HepG2 (cell line): ENCODE data around the gene HP1BP3. TPM values are rescaled to one million over a fixed set of nuclear protein-coding genes. Genes with fewer than 3 reads are reported as not detected.

Source experiments
- ATAC-seq: fragments of 200-7000 bp; cut with Tn5 transposase; 3 replicates; pipeline ENCODE4 v1.9.1; 2020; ENCODE audit warnings: mild to moderate bottlenecking, moderate library complexity
- BruUV-seq: library from RNA; stranded (reverse); fragments of 400-500 nt; replicated peaks from 2 replicates; lab custom pipeline; 2021; lab: Mats Ljungman, UMichigan
- CTCF ChIA-PET: fragments of 300-600 bp; formaldehyde crosslinking; extraction: SDS; loops from one replicate; lab custom pipeline; 2021; ENCODE audit warnings: low total read pairs, inconsistent platforms, low intra/inter-chr PET ratio; lab: Yijun Ruan, JAX
- POLR2A ChIA-PET: fragments of 350-600 bp; sonication (Branson Sonifier 250); formaldehyde crosslinking; loops from one replicate; lab custom pipeline; 2020; ENCODE audit warnings: antibody characterized with exemption, inconsistent platforms; lab: Yijun Ruan, JAX
- DNase-seq: peaks from one replicate; pipeline ENCODE4 v3.0.0-alpha.2; 2015; ENCODE audit warnings: low spot score
- FAIRE-seq: peaks from 3 replicates; lab custom pipeline; 2011; peaks lifted over from hg19 to GRCh38; lab: Jason Lieb, UNC
- H2AFZ ChIP-seq: one replicate; pipeline ENCODE4 v1.6.1; 2011; ENCODE audit warnings: low read length, inconsistent platforms
- H3K27ac ChIP-seq: fragments of 300-600 bp; 3 replicates; pipeline ENCODE4 v1.8.0; 2011; ENCODE audit warnings: mixed run types, mild to moderate bottlenecking, mixed read lengths, low read length, inconsistent platforms; ENCODE audit not compliant: insufficient read depth; ENCODE audit errors: extremely low read length
- H3K27me3 ChIP-seq, 2 experiments: fragments of 200-600 bp in 1 of 2; 2 replicates in 1 of 2; 3 replicates in 1 of 2; pipeline versions ENCODE4 v1.6.0 to v1.8.0; 2011; ENCODE audit warnings: low read length in 2 of 2, mild to moderate bottlenecking in 2 of 2, moderate library complexity in 2 of 2, inconsistent platforms in 1 of 2; ENCODE audit not compliant: insufficient read depth in 2 of 2, control insufficient read depth in 1 of 2
- H3K36me3 ChIP-seq, 2 experiments: fragments of 200-600 bp in 1 of 2; replicated peaks in 1 of 2; 2 replicates in 1 of 2; 3 replicates in 1 of 2; pipeline versions ENCODE4 v1.5.1 to v1.8.0; 2011; ENCODE audit warnings: low read length in 2 of 2, inconsistent platforms in 1 of 2; ENCODE audit not compliant: insufficient read depth in 2 of 2, control insufficient read depth in 1 of 2
- H3K4me1 ChIP-seq: 2 replicates; pipeline ENCODE4 v1.5.1; 2012; ENCODE audit warnings: low read length, inconsistent platforms; ENCODE audit not compliant: insufficient read depth
- H3K4me2 ChIP-seq: 2 replicates; pipeline ENCODE4 v1.6.0; 2011; ENCODE audit warnings: low read depth, low read length, inconsistent platforms
- H3K4me3 ChIP-seq, 3 experiments: fragments of 200-600 bp in 1 of 3; sonication (generic), shearing (Covaris generic) in 1 of 3; replicated peaks in 1 of 3; 2 replicates each; pipeline ENCODE4 v1.5.1; 2011 to 2016; ENCODE audit warnings: low read length in 3 of 3, inconsistent platforms in 2 of 3, low read depth in 2 of 3, mild to moderate bottlenecking in 2 of 3, control low read depth in 1 of 3, mixed read lengths in 1 of 3; ENCODE audit not compliant: insufficient read depth in 1 of 3
- H3K79me2 ChIP-seq: one replicate; pipeline ENCODE4 v1.6.1; 2011; ENCODE audit warnings: low read length, inconsistent platforms; ENCODE audit not compliant: insufficient read depth
- H3K9ac ChIP-seq: 2 replicates; pipeline ENCODE4 v1.6.0; 2011; ENCODE audit warnings: mild to moderate bottlenecking, low read depth, low read length, inconsistent platforms; ENCODE audit not compliant: insufficient read depth
- H3K9me3 ChIP-seq: 2 replicates; pipeline ENCODE4 v1.5.1; 2012; ENCODE audit warnings: mild to moderate bottlenecking, low read length
- H4K20me1 ChIP-seq: 2 replicates; pipeline ENCODE4 v1.6.0; 2011; ENCODE audit warnings: inconsistent platforms, mild to moderate bottlenecking, low read length, moderate library complexity; ENCODE audit not compliant: insufficient read depth
- HDAC1 ChIP-seq: sonication (generic); formaldehyde crosslinking; IDR thresholded peaks from 2 replicates; pipeline ENCODE4 v1.5.1; 2020; ENCODE audit warnings: mild to moderate bottlenecking, missing genetic modification reagents
- IKZF1 ChIP-seq: fragments of 450-650 bp; IDR thresholded peaks from 2 replicates; pipeline ENCODE4 v1.7.1; 2016
- TMF1 ChIP-seq: sonication (generic); formaldehyde crosslinking; IDR thresholded peaks from 2 replicates; pipeline ENCODE4 v1.8.1; 2022; ENCODE audit warnings: low read depth, missing genetic modification reagents
- ZMYM3 ChIP-seq: sonication (generic); formaldehyde crosslinking; IDR thresholded peaks from 2 replicates; pipeline ENCODE4 v1.5.1; 2020; ENCODE audit warnings: mild to moderate bottlenecking, missing genetic modification reagents
- ZNF12 ChIP-seq: sonication (generic); formaldehyde crosslinking; IDR thresholded peaks from 2 replicates; pipeline ENCODE4 v1.5.0; 2020; ENCODE audit warnings: missing genetic modification reagents
- ZNF547 ChIP-seq: sonication (generic); formaldehyde crosslinking; IDR thresholded peaks from 2 replicates; pipeline ENCODE4 v1.5.1; 2020; ENCODE audit warnings: mild to moderate bottlenecking, missing genetic modification reagents
- ZSCAN22 ChIP-seq: sonication (generic); formaldehyde crosslinking; IDR thresholded peaks from 2 replicates; pipeline ENCODE4 v1.4.0; 2020; ENCODE audit warnings: mild to moderate bottlenecking, missing genetic modification reagents
- WGBS: methylation state at CpG from one replicate; pipeline ENCODE4 v1.1.6; 2017; ENCODE audit warnings: low lambda C conversion rate; 5-methylcytosine and 5-hydroxymethylcytosine counted together
- in situ Hi-C: cut with HindIII; loops from 2 replicates; pipeline ENCODE4 v1.10.0; 2017; ENCODE audit warnings: low pct_unique_long_range_greater_than_20kb; ENCODE audit not compliant: extremely low pct_ligation_motif_present
- intact Hi-C: fragments of 100-400 bp; cut with micrococcal nuclease; formaldehyde crosslinking; loops from one replicate; pipeline ENCODE4 v1.10.0; 2022; ENCODE audit not compliant: unreplicated experiment
- polyA plus RNA-seq, 8 experiments: library from polyadenylated mRNA; depleted of rRNA in 3 of 8; stranded (reverse) in 7 of 8; unstranded in 1 of 8; fragments of >200 nt; fragmentation: Illumina TruSeq in 4 of 8; extraction: Trizol in 4 of 8; gene quantifications; 2 replicates each; pipeline versions ENCODE4 v1.2.1 to v1.2.3, GENCODE V29; 2011 to 2016; ENCODE audit warnings: low read depth in 4 of 8, missing spikeins in 1 of 8, mixed read lengths in 1 of 8; ENCODE audit not compliant: insufficient read depth in 1 of 8
- total RNA-seq, 5 experiments: library from RNA; depleted of rRNA; stranded (reverse); fragments of >200 nt; fragmentation: Illumina TruSeq; extraction: Trizol; gene quantifications; 2 replicates each; pipeline ENCODE4 v1.2.3, GENCODE V29; 2016; ENCODE audit warnings: low read depth in 1 of 5
- TF ChIP-seq, protein P1 (sequence below): sonication (generic); formaldehyde crosslinking; IDR thresholded peaks from 2 replicates; pipeline ENCODE4 v1.5.0; 2020; ENCODE audit warnings: mild to moderate bottlenecking, low read depth, missing genetic modification reagents, borderline replicate concordance
- TF ChIP-seq, protein P2 (sequence below): sonication (generic); formaldehyde crosslinking; IDR thresholded peaks from 2 replicates; pipeline ENCODE4 v1.4.0; 2020; ENCODE audit warnings: missing genetic modification reagents, borderline replicate concordance
- TF ChIP-seq, protein P3 (sequence below): IDR thresholded peaks from 2 replicates; pipeline ENCODE4 v1.6.1; 2012; ENCODE audit warnings: inconsistent platforms
- TF ChIP-seq, protein P4 (sequence below): sonication (generic); formaldehyde crosslinking; IDR thresholded peaks from 2 replicates; pipeline ENCODE4 v1.8.0; 2022; ENCODE audit warnings: mild to moderate bottlenecking, missing genetic modification reagents, moderate library complexity
- TF ChIP-seq, protein P5 (sequence below): sonication (generic); formaldehyde crosslinking; IDR thresholded peaks from 2 replicates; pipeline ENCODE4 v1.5.1; 2020; ENCODE audit warnings: mild to moderate bottlenecking, missing genetic modification reagents

HP1BP3 gene
- total and polyA plus RNA-seq, 2 of the 13 experiments (the other 11 are each of a cell fraction or from before 2014, with no cell fraction given) = 98.5 to 137 TPM

GRCh38 chr1:20696397-20697333, 90.4 kb downstream of the HP1BP3 start:
- Histone ChIP-seq H3K4me2 (peak overlapping the region; percentile 81), H3K4me1 (peaks cover 36% of the 10 kb centered on the region), H3K9ac (peak overlapping the region; percentile 49; the same call in 1 of the 2 replicates), H3K27ac (no peak overlapping the region), H3K4me3 (peak overlapping the region; percentile 61 to 76 (median 68)), H3K27me3 (peaks cover 6 to 31% of the 10 kb centered on the region in 2 experiments; a peak in 4 of 5 replicates), H4K20me1 (no peaks in the 10 kb centered on the region), H3K36me3 (no peaks in the 10 kb centered on the region), H3K9me3 (no peaks in the 10 kb centered on the region), H2AFZ (no peak overlapping the region), H3K79me2 (no peaks in the 10 kb centered on the region)
- BruUV-seq = no TSS peak
- CTCF ChIA-PET = interaction anchor here (1.6 to 1.8 kb wide), 2 partner anchors 37 to 498 kb away, joined by 4 to 27 read pairs; no protein-coding TSS in a partner anchor
- intact Hi-C loops = loop anchor here (1.0 to 2.0 kb wide), 2 partner anchors 37 to 498 kb away; no protein-coding TSS in a partner anchor
- POLR2A ChIA-PET = interaction anchor here (1.0 to 2.0 kb wide), 8 partner anchors 10 to 499 kb away, joined by 3 to 13 read pairs (median 5); partner anchors contain the start of genes DDOST, HP1BP3 and SH2D5
- DNase-seq = peak; percentile 76
- peak; percentile 88 for ATAC-seq
- FAIRE-seq = peak; percentile 12
- WGBS = 1% methylated on average over 16 of the region's 46 CpGs
- in situ Hi-C loops = no loop called here
- TF ChIP-seq, protein P1, sequence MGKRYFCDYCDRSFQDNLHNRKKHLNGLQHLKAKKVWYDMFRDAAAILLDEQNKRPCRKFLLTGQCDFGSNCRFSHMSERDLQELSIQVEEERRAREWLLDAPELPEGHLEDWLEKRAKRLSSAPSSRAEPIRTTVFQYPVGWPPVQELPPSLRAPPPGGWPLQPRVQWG (CRISPR knock-in tag) = no peak
- TF ChIP-seq, protein P2, sequence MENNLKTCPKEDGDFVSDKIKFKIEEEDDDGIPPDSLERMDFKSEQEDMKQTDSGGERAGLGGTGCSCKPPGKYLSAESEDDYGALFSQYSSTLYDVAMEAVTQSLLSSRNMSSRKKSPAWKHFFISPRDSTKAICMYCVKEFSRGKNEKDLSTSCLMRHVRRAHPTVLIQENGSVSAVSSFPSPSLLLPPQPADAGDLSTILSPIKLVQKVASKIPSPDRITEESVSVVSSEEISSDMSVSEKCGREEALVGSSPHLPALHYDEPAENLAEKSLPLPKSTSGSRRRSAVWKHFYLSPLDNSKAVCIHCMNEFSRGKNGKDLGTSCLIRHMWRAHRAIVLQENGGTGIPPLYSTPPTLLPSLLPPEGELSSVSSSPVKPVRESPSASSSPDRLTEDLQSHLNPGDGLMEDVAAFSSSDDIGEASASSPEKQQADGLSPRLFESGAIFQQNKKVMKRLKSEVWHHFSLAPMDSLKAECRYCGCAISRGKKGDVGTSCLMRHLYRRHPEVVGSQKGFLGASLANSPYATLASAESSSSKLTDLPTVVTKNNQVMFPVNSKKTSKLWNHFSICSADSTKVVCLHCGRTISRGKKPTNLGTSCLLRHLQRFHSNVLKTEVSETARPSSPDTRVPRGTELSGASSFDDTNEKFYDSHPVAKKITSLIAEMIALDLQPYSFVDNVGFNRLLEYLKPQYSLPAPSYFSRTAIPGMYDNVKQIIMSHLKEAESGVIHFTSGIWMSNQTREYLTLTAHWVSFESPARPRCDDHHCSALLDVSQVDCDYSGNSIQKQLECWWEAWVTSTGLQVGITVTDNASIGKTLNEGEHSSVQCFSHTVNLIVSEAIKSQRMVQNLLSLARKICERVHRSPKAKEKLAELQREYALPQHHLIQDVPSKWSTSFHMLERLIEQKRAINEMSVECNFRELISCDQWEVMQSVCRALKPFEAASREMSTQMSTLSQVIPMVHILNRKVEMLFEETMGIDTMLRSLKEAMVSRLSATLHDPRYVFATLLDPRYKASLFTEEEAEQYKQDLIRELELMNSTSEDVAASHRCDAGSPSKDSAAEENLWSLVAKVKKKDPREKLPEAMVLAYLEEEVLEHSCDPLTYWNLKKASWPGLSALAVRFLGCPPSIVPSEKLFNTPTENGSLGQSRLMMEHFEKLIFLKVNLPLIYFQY (CRISPR knock-in tag) = no peak
- no peak for TF ChIP-seq ZSCAN22
- TF ChIP-seq ZNF12 = peak; percentile 29; the same call in 1 of the 2 replicates
- TF ChIP-seq, protein P3, sequence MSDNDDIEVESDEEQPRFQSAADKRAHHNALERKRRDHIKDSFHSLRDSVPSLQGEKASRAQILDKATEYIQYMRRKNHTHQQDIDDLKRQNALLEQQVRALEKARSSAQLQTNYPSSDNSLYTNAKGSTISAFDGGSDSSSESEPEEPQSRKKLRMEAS = peak; percentile 92
- TF ChIP-seq, protein P4, sequence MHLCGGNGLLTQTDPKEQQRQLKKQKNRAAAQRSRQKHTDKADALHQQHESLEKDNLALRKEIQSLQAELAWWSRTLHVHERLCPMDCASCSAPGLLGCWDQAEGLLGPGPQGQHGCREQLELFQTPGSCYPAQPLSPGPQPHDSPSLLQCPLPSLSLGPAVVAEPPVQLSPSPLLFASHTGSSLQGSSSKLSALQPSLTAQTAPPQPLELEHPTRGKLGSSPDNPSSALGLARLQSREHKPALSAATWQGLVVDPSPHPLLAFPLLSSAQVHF (CRISPR knock-in tag) = no peak
- no peak for TF ChIP-seq TMF1 (CRISPR knock-in tag)
- no peak for TF ChIP-seq IKZF1
- TF ChIP-seq ZNF547 (CRISPR knock-in tag) = peak; percentile 82
- TF ChIP-seq ZMYM3 (CRISPR knock-in tag) = peak; percentile 40
- TF ChIP-seq HDAC1 = peak; percentile 40; the same call in 1 of the 2 replicates
- TF ChIP-seq, protein P5, sequence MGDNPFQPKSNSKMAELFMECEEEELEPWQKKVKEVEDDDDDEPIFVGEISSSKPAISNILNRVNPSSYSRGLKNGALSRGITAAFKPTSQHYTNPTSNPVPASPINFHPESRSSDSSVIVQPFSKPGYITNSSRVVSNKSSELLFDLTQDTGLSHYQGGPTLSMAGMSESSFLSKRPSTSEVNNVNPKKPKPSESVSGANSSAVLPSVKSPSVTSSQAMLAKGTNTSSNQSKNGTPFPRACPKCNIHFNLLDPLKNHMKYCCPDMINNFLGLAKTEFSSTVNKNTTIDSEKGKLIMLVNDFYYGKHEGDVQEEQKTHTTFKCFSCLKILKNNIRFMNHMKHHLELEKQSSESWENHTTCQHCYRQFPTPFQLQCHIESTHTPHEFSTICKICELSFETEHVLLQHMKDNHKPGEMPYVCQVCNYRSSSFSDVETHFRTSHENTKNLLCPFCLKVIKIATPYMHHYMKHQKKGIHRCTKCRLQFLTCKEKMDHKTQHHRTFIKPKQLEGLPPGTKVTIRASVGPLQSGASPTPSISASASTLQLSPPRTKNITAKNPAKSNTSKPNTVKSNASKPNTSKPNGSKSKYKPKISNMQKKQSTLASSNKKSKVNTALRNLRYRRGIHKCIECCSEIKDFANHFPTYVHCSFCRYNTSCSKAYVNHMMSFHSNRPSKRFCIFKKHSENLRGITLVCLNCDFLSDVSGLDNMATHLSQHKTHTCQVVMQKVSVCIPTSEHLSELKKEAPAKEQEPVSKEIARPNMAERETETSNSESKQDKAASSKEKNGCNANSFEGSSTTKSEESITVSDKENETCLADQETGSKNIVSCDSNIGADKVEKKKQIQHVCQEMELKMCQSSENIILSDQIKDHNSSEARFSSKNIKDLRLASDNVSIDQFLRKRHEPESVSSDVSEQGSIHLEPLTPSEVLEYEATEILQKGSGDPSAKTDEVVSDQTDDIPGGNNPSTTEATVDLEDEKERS (CRISPR knock-in tag) = peak; percentile 57; the same call in 1 of the 2 replicates
